Brain microvascular endothelial cell (primary cell): Measurements from ENCODE around the gene NOX5.

Experiments used
- DNase-seq: peaks from one replicate; pipeline ENCODE4 v3.0.0-alpha.2; 2020
- H3K27ac ChIP-seq: fragments of 250-450 bp; sonication (Bioruptor Pico); 2 replicates; pipeline ENCODE4 v1.5.1; 2020; ENCODE audit warnings: mild to moderate bottlenecking, moderate library complexity
- H3K27me3 ChIP-seq: fragments of 250-450 bp; sonication (Bioruptor Pico); replicated peaks from 2 replicates; pipeline ENCODE4 v1.5.1; 2020; ENCODE audit warnings: mild to moderate bottlenecking
- H3K36me3 ChIP-seq: fragments of 250-450 bp; sonication (Bioruptor Pico); replicated peaks from 2 replicates; pipeline ENCODE4 v1.5.1; 2020; ENCODE audit warnings: mild to moderate bottlenecking
- H3K4me3 ChIP-seq: 2 replicates; pipeline ENCODE4 v1.5.1; 2011; ENCODE audit warnings: low read depth, mild to moderate bottlenecking, control low read depth, low read length, moderate library complexity
- CTCF ChIP-seq: IDR thresholded peaks from 2 replicates; pipeline ENCODE4 v1.5.1; 2011; ENCODE audit warnings: low read depth, mild to moderate bottlenecking, moderate library complexity, low read length, control low read depth, inconsistent platforms; ENCODE audit errors: missing control alignments
- in situ Hi-C: cut with HindIII; loops from 2 replicates; pipeline ENCODE4 v1.10.0; 2017; ENCODE audit warnings: low sequenced_read_pairs, low pct_ligation_motif_present

NOX5 gene

GRCh38 chr15:69035918-69036258, 21.4 kb downstream of the NOX5 start:
- H3K4me3 ChIP-seq, result no peak overlapping the region
- in situ Hi-C loops, result no loop called here
- no peak overlapping the region for H3K27ac ChIP-seq
- H3K27me3 ChIP-seq, result no peaks in the 10 kb centered on the region
- no peaks in the 10 kb centered on the region for H3K36me3 ChIP-seq
- no peak for TF ChIP-seq CTCF
- no peak for DNase-seq

- TF ChIP-seq CTCF, result no peak
- in situ Hi-C loops, result no loop called here
- DNase-seq, result no peak
- Histone ChIP-seq H3K4me3 (no peak overlapping the region), H3K27ac (no peak overlapping the region), H3K36me3 (no peaks in the 10 kb centered on the region), H3K27me3 (no peaks in the 10 kb centered on the region)
Measured at GRCh38 chr15:69036826-69037225, 22.3 kb downstream of the NOX5 start.

GRCh38 chr15:69037482-69037881, 23.0 kb downstream of the NOX5 start:
- Histone ChIP-seq H3K27ac (no peak overlapping the region), H3K36me3 (no peaks in the 10 kb centered on the region), H3K27me3 (no peaks in the 10 kb centered on the region), H3K4me3 (no peak overlapping the region)
- DNase-seq, result no peak
- in situ Hi-C loops, result no loop called here
- no peak for TF ChIP-seq CTCF

GRCh38 chr15:69037977-69038376, 23.5 kb downstream of the NOX5 start:
- H3K27me3 ChIP-seq, result no peaks in the 10 kb centered on the region
- H3K36me3 ChIP-seq, result no peaks in the 10 kb centered on the region
- in situ Hi-C loops, result no loop called here
- no peak overlapping the region for H3K4me3 ChIP-seq
- H3K27ac ChIP-seq, result no peak overlapping the region
- TF ChIP-seq CTCF, result no peak
- no peak for DNase-seq

- in situ Hi-C loops, result no loop called here
- H3K36me3 ChIP-seq, result no peaks in the 10 kb centered on the region
- H3K27ac ChIP-seq, result no peak overlapping the region
- no peak for TF ChIP-seq CTCF
- no peaks in the 10 kb centered on the region for H3K27me3 ChIP-seq
- no peak for DNase-seq
- no peak overlapping the region for H3K4me3 ChIP-seq
Measured at GRCh38 chr15:69038508-69038907, 24.0 kb downstream of the NOX5 start.

- no peak for TF ChIP-seq CTCF
- Histone ChIP-seq H3K36me3 (no peaks in the 10 kb centered on the region), H3K27ac (no peak overlapping the region), H3K4me3 (no peak overlapping the region), H3K27me3 (no peaks in the 10 kb centered on the region)
- no peak for DNase-seq
- in situ Hi-C loops, result no loop called here
Measured at GRCh38 chr15:69039516-69040225, 25.2 kb downstream of the NOX5 start.
